Right lobe of liver (tissue), 4 donors: ENCODE measurements around the gene ELAC1.

Experiments
- CTCF ChIP-seq, 4 donors: fragments of 200-600 bp in 3 of 4; fragments of 450-650 bp in 1 of 4; IDR thresholded peaks; one replicate each; pipeline versions ENCODE4 v1.5.1 to v1.8.0; 2016 to 2022; ENCODE audit warnings: antibody characterized with exemption in 4 of 4, mild to moderate bottlenecking in 2 of 4
- POLR2A ChIP-seq: fragments of 450-650 bp; IDR thresholded peaks from one replicate; pipeline ENCODE4 v1.6.1; 2017; ENCODE audit warnings: antibody characterized with exemption, mild to moderate bottlenecking
- donor health status: DM: no; HTN: no; CAD: no.
- donor health status: DM: no; HTN: no; CAD: no.
- donor health status: DM: no; HTN: yes; CAD: no.

GRCh38 chr18:51028201-51028805 is 60.5 kb downstream of the ELAC1 start:
- TF ChIP-seq CTCF (IDR thresholded peaks at IDR 0.05) = no peak
- TF ChIP-seq POLR2A = no peak
